ENCODE data around the gene CHCHD3.

DNA sequence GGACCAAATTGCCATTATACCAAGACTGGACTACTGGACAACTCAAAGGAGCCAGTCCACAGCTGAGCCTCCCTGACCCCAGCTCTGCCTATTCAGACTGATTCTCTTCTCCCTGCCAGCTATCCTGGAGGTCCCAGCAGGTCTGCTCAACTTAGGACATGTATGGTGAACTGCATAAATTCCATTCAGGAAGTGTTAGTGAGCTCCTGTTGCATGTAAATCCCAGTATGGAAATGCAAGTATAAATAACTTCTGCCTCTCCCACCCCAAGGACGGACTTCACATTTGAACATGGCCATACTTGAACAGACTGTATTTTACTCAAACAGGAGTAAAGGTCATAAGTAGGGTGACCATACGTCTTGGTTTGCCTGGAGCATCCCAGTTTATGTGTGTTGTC is 128.4 kb downstream of the CHCHD3 start:
- TF ChIP-seq, protein P1, sequence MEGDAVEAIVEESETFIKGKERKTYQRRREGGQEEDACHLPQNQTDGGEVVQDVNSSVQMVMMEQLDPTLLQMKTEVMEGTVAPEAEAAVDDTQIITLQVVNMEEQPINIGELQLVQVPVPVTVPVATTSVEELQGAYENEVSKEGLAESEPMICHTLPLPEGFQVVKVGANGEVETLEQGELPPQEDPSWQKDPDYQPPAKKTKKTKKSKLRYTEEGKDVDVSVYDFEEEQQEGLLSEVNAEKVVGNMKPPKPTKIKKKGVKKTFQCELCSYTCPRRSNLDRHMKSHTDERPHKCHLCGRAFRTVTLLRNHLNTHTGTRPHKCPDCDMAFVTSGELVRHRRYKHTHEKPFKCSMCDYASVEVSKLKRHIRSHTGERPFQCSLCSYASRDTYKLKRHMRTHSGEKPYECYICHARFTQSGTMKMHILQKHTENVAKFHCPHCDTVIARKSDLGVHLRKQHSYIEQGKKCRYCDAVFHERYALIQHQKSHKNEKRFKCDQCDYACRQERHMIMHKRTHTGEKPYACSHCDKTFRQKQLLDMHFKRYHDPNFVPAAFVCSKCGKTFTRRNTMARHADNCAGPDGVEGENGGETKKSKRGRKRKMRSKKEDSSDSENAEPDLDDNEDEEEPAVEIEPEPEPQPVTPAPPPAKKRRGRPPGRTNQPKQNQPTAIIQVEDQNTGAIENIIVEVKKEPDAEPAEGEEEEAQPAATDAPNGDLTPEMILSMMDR (IDR thresholded peaks at IDR 0.05; ENCODE audit: poor library complexity), result no peak
- no peak for TF ChIP-seq EZH2 (IDR thresholded peaks at IDR 0.05; ENCODE audit: borderline replicate concordance)

Data from hepatocyte (in vitro differentiated cells).